ENCODE measurements around the gene ZFYVE27. TPM values are rescaled to one million over a fixed set of nuclear protein-coding genes. Genes with fewer than 3 reads are reported as not detected.

The ZFYVE27 gene
- total and polyA plus RNA-seq, 2 donors (not counting 3 experiments of a cell fraction or from before 2014, with no cell fraction given), result 16.3 to 24.2 TPM

DNA sequence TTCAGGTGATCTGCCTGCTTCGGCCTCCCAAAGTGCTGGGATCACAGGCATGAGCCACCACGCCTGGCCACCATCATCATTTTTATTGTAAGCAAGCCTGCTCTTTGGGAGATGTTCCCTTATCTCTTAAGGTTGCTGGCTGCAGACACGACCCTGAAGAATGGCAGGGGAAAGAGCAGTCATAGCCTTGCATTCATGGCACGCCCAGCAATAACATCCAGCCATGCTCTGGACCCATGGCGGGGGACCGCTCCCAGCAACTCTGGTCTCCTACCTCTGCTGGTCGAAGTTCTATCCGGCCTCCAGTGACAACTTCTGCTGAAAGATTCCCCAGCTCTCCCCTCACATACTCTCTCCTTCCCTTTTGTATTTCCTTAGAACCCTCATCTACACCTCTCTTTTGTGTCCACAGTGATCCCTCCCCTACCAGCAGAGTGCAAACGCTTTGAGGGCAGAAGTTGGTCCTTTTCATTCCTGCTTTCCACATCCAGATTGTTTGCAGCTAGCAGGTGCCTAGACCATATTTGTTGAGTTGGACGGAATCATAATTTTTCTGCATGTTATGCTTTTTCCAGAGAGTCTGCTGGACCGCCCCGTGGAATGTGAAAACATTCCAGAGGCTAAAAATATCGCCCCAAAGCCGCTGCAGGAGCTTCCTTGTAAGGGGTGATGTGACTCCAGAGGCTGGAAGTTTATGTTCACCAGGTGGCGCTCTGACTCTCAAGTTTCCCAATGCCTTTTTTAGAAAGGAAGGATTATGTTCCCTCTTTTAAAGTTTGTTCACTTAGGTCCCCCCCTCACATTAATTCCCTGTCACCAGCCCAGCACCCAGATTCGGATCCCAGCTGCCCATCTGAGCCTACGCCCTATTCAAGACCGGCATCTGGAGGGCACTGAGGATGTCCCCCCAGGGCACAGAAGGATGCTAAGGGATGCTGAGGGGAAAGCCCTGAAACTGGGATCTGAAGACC is 27.7 kb upstream of the ZFYVE27 start:
- H3K9ac ChIP-seq (replicated peaks; ENCODE audit: extremely low read depth, insufficient read depth, low read length), result no peak overlapping the region
- H4K20me1 ChIP-seq (replicated peaks; ENCODE audit: control insufficient read depth, extremely low read depth, insufficient read depth, low read length), result no peaks in the 10 kb centered on the region
- peak; percentile 92 for FAIRE-seq
- no peaks in the 10 kb centered on the region for H3K27me3 ChIP-seq (ENCODE audit: control insufficient read depth in 2 of 2, insufficient read depth in 2 of 2, low read length in 2 of 2)
- no peaks in the 10 kb centered on the region for H3K9me3 ChIP-seq (replicated peaks; ENCODE audit: control insufficient read depth, insufficient read depth, low read length)
- H3K4me2 ChIP-seq (ENCODE audit: insufficient read depth, low read length), result no peak overlapping the region
- no peak overlapping the region for H3K27ac ChIP-seq (ENCODE audit: insufficient read depth, low read depth, low read length)
- no TSS peak for BruUV-seq (replicated peaks)
- no peaks in the 10 kb centered on the region for H3K9me1 ChIP-seq (replicated peaks; ENCODE audit: control insufficient read depth, extremely low read depth, insufficient read depth, low read length)
- H3K36me3 ChIP-seq (ENCODE audit: control insufficient read depth in 2 of 2, extremely low read depth in 1 of 2, insufficient read depth in 2 of 2, low read length in 2 of 2), result no peaks in the 10 kb centered on the region
- H3K4me1 ChIP-seq (ENCODE audit: control insufficient read depth, extremely low read depth, insufficient read depth, low read length), result peaks cover 4% of the 10 kb centered on the region
- no peak overlapping the region for H3K4me3 ChIP-seq (replicated peaks in 1 of 3; ENCODE audit: insufficient read depth in 1 of 3, low read depth in 1 of 3, low read length in 3 of 3)
- peaks cover 5% of the 10 kb centered on the region for H3K79me2 ChIP-seq (ENCODE audit: control insufficient read depth, insufficient read depth, low read length)
- ChIA-PET POLR2A (interaction anchor here (0.6 to 1.2 kb wide), 2 partner anchors 15 to 23 kb away, joined by 3 to 4 read pairs; no protein-coding TSS in a partner anchor), CTCF (interaction anchor here (0.6 to 18.5 kb wide), 30 partner anchors 8 to 1849 kb away, joined by 3 to 863 read pairs (median 4); partner anchors contain the start of genes AVPI1 and ZFYVE27)
- TF ChIP-seq GATA2 (IDR thresholded peaks at IDR 0.05; ENCODE audit: insufficient read depth, insufficient read length, low read depth, low read length), result no peak
- TF ChIP-seq, protein P1, sequence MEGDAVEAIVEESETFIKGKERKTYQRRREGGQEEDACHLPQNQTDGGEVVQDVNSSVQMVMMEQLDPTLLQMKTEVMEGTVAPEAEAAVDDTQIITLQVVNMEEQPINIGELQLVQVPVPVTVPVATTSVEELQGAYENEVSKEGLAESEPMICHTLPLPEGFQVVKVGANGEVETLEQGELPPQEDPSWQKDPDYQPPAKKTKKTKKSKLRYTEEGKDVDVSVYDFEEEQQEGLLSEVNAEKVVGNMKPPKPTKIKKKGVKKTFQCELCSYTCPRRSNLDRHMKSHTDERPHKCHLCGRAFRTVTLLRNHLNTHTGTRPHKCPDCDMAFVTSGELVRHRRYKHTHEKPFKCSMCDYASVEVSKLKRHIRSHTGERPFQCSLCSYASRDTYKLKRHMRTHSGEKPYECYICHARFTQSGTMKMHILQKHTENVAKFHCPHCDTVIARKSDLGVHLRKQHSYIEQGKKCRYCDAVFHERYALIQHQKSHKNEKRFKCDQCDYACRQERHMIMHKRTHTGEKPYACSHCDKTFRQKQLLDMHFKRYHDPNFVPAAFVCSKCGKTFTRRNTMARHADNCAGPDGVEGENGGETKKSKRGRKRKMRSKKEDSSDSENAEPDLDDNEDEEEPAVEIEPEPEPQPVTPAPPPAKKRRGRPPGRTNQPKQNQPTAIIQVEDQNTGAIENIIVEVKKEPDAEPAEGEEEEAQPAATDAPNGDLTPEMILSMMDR (IDR thresholded peaks at IDR 0.05; ENCODE audit: extremely low read depth in 1 of 2, insufficient read depth in 1 of 2, low read depth in 1 of 2, low read length in 2 of 2), result peak; percentile 74 to 77
- intact Hi-C loops (cut with micrococcal nuclease) (loop anchor here (1.0 kb wide), 1 partner anchor 22 kb away; no protein-coding TSS in a partner anchor), dilution Hi-C loops (cut with MboI; ENCODE audit: extremely low pct_ligation_motif_present, low sequenced_read_pairs) (no loop called here)
- DNase-seq (ENCODE audit: low read depth, low spot score), result peak; percentile 72
- H2AFZ ChIP-seq (ENCODE audit: low read depth, low read length), result no peak overlapping the region
